Measurements from ENCODE around the gene ACAP2.
A peak's percentile ranks its signal among the peaks of the same experiment; 100 is the strongest.

Gene ACAP2

DNA sequence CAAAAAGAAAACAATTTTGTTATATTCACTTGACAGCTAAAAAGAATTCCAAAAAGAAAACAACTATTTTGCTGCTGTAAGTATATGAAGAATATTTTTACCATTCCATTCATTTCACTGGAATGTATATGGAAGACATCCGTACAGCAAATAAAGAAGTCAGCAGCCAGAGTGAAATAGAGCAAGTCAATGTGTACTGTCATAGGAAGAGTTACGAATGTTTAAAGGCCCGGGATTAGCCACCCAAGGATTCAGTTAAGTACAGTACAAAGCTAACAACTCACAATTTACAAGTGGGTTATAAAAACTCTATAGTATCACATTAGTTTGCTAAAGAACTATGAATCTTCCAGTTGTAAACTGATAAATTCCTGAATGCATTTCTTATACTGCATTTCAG, 157.4 kb downstream of the ACAP2 start:
- DNase-seq (ENCODE audit: low read depth) = no peak

DNA sequence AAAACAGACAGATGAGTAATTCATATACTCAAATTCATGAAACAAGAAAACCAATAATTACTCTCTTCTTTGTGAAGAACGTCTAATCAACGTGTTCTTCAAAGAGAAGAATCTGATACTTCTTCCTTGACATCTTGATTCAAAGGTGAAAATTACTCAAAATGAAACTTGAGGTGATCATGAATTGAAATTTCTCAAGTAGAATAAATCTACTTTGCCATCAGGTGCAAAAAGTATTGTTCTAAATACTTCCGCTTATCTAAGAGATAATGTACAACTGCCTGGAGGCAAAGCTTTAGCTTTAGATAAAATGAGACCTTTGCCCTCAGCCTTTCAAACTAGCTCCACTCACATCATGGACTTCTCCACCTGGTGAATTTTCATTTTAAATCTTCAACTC, 158.0 kb downstream of the ACAP2 start:
- no peak for DNase-seq (ENCODE audit: low read depth)

DNA sequence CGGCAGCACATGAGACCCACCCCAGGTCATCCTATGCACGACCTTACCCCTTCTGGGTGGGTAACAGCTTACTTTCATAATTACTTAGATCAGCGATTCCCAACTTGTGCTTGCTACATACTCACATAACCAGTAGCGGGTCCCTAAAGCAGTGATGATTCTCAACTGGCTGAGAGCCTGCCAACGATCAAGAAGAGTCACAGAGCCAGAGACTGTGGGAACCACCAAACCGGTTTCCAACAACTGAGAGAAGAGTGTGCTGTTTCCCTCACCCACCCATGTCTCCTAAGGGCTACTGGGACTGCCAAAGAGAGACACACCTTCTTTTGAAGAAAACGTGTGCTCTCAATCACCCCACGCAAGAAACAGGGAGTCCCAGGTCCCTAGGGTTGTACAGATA, 159.9 kb downstream of the ACAP2 start:
- no peak for DNase-seq (ENCODE audit: low read depth)

DNA sequence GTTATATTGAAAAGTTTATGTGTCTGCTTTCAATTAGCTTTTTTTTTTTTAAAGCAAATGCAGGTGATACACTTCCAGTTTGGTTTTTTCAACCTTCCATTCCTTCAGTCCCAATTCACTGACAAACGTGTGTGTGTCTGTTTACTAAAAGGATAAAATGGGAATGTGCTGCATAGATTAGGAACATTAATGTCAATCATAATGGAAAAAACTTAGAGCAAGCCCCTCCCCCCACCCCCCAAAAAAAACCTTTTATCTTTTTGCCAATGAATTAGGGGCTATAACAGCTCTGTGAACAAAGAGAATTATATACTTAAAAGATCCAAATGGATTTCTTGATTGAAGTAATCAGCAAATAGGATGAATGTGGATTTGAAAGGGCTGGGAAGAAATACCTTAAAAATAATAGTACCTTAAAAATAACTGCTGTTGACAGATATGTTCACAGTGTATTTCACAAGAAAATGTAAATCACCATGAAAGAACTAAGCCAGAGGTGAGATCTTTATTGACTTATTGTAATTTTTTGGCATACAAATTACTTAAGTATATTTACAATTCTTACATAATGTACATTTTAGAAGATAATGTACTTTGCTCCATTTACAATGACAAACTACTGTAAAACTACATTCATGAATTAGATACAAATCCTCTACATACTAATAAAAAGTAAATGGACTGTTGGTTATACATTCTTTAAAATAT, 168.4 kb downstream of the ACAP2 start:
- no peak for DNase-seq (ENCODE audit: low read depth)

DNA sequence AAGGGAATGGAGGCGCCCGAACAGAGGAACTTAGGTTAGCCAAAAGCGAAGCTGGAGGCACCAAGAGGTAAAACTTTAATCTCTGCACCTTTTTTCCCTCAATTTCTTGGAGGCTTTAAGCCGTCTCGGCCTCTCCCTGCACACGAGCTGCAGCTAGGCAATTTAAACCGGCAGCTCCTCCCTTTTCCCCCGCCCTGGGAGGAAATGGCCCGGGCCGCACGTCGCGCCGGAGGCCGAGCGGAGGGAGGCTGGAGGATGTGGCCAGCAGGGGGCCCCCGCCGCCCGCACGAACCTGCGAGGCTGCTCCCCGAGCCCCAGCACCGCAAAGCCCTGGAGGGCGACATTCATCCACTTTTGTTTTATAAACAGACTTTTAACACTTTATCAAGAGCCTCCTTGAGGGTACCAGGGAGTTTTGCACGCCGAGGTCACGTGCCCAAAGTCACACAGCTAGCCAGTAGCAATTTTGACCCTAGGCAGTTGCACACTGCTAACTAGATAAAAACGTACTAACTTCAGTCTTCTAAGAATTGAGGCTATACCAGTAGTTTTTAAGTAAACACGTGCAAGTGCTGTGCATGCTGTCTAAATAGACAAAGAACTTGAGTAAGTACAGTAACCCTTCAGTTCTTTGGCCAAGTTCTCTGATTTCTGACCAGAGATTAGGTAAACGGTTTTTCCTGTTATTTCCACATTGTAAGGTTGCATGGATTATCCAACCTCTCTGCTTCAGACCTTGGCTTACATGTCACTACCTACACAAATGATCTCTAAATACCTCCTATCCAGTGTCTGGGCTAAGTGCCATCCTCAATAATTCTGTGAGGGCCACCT, 171.2 kb downstream of the ACAP2 start:
- DNase-seq (ENCODE audit: low read depth) = peak; percentile 60

DNA sequence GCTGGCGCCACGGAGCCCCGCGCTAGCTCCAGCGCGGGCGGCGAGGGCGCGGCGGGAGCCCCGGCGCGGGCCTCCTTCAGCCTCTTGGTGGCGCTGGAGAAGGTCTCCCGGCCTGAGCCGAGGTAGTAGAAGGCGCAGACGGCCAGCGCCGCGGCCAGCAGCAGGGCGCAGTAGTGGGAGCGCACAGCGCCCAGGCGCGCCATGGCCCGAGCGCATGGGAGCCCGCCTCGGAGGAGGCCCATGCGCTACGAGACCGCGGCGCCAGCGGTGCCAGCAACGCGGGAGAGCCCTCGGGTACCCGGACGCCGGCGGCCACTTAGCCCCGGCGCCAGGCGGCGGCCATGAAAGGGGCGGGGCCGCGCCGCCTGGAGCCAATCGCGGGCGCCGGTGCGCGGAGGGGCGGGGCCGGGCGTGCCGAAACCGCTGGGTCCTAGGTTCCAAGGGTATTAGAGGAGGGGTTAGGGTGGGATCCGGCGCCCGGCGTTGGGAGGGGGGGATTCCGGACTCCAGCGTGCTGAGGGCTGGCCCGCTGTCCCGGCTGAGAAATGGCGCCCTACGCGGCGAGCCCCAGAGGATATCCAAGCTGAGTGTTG, 171.9 kb downstream of the ACAP2 start, which contains the start of gene XXYLT1:
Gene XXYLT1, minus strand, starts transcription at position 343 of the 593 bp plus-strand sequence. Its CDS starts 101 bp downstream, at position 242.
- peak; percentile 53 for DNase-seq (ENCODE audit: low read depth)

DNA sequence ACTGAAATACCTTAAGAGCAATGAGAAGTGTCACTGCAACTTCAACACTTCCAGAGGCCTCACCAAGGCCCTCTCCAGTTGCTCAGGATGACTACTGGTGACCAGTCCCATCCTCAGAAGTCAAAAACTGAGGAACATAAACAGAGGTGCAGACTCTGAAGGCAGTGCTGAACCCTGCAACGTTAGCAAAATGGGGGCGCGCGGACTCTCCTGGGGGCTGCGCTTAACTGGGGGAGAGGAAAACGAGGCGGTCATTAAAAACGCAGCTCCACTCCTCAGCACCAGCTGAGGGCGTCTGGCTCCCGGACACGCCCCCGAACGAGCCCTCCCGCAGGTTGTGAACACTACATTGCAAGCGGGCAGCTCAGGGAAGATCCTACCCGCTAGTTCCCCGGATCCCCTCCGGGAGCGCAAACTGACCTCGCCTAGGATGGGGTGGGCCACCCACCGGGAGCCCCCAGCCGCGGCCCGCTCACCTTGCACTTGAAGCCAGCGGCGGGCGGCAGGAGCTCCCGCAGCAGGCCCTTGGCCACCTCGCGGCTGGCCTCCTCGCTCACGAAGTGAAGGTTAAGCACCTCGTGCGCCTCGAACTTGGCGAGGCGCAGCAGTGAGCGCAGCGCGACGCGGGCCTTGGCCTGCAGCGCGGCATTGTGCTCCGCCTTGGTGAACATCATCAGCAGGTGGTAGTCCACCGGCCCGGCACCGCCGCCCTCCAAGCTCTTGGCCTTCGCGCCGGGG, 172.6 kb downstream of the ACAP2 start:
- no peak for DNase-seq (ENCODE audit: low read depth)

DNA sequence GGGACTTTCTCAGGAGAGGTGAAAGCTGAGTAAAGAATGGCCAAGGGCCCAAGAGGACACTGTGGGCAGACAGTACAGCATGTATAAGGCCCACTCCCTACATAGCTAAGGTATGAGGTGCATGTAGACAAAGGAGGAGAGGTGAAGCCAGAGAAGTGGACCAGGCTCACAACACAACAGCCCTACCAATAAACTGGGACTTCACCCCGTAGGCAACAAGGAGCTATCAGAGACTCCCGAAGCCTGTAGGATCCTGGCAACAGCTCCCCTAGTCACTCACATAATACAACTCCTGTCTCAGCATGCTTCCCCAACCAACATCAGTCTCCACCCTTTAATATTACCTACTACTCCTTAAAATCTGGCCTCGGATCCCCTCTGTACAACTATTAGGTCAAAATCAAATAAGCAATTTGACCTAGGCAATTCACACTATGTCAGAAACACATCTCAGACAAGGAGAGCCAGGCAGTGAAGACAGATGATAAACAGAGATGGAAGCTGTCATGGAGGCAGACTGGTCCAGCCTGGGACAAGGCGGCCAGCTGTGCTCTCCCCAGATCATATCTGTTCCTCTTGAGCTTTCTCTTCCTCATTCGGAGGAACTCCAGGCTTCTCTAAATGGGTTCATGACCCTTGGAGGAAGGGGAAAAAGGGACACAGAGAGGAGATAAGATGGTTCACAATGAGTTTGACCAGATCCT, 173.3 kb downstream of the ACAP2 start:
- DNase-seq (ENCODE audit: low read depth) = no peak

DNA sequence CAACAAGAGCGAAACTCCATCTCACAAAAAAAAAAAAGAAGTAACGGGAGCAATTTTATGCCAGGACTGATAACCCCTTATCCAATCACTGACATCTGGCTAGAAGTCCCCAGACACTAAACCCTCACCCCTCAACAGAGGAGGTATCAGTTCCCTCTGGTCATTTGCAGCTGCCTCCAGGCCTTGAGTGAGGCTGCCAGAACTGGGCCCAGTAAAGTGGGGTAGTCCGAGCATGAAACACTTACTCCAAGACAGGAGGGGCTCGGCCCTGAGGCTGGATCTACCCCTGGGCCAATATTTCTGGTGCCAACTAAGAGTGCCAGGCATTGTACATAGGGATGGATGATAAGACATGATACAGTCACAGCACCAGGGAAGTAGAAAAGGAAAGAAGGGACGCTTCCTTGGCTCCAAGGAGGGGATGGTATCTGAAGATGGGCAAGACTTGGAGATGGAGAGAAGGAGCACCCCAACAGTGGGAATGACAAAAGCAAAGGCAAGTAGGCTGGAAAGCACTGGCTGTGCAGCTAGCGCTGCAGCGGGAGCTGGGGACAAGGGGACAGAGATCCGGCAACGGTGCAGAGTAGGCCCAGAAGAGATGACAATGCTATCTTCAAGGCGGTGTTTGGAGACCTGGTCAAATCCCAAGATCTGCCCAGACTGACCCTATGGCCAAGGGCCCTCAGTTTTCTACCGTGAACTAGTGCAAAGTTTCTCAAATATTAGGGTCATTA, 174.1 kb downstream of the ACAP2 start:
- DNase-seq (ENCODE audit: low read depth) = no peak

DNA sequence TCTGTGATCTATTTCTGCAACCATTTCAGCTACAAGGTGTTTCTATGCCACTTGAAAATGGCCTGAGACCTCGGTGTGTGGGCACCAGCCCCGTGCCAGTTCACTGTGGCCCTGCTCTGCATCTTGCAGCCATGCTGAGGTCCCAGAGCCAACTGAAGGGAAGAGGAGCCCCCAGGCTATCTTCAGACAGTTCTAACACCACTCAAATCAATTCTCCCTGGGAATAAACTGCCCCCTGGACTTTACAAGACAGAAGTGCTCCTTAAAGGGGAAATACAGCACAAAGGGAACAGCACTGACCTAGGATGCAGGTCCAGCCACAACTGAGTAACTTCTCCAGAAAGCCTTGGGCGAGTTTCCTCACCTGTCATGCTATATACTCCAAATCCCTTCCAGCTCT, 175.7 kb downstream of the ACAP2 start:
- DNase-seq (ENCODE audit: low read depth) = no peak

DNA sequence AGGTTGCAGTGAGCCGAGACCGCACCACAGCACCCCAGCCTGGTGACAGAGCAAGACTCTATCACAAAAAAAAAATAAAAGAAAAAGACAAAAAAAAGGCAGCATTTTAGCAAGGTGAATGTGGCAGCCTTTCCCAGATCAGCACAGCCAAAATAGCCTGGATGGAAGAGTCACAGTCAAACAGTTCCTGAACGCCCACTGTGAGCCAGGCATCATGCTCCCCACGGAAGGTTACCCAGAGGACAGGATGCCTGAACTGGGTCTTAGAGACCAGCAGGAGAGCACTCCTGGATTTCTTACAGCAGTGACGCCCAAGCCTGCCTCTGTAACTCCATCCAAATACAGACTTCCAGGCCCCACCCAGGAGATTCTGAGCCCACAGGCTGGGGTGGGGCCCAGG, 176.4 kb downstream of the ACAP2 start:
- DNase-seq (ENCODE audit: low read depth) = no peak

DNA sequence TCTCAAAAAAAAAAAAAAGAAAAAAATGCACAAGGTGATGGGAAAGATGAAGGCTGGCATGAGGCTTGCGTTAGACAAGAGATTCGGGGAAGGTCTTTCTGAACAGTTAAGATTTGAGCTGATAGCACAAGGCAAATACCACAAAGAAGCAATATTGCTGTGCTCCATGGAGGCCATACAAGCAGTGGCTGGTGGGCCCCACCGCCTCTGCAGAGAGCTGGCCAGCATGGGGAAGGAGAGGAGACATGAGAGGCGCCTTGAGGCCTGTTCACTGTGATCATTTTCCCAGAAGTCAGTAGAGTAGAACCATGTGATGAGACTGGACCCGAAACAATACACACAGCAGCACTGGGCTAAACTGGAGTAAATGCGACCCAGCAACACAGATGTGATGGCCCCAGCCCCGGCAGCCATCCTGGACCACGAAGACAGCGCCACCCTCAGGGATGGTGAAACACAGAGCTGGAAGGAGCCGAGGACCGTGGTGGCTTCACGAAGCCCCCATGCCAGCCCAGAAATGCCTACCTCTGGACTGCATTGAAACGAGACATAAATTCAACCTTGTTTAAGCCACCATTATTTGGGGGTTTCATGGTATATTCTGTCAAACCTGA, 177.3 kb downstream of the ACAP2 start:
- DNase-seq (ENCODE audit: low read depth) = no peak

DNA sequence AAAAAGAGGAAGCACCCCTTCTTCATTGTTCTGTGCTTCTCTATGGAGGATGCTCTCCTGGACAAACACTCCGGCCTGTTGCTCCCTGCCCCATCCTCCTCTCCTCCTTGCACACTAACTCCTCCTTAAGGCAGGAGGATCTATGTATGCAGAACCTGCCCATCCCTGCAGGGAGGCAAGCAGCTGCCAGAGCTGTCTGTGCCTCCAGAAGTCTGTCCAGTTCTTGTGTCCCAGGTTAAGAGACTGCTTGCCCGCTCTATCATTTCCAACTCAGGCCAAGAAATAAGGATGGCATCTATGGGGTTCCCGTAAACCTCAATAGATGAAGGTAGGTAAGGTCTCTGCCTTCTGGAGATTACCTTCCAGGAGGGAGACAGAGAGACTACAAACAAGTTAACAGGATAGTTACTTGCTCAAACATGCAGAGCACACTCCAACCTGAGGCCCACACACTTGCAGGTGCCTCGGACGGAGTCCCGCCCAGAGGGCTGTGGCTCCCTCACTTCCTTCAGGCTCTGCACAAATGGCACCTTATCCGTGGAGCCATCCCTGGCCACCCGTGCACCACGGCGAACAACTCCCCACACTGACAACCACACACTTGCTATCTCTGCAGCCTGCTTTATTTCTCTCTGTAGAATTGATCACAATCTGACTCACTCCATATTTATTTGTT, 178.8 kb downstream of the ACAP2 start:
- DNase-seq (ENCODE audit: low read depth) = no peak

DNA sequence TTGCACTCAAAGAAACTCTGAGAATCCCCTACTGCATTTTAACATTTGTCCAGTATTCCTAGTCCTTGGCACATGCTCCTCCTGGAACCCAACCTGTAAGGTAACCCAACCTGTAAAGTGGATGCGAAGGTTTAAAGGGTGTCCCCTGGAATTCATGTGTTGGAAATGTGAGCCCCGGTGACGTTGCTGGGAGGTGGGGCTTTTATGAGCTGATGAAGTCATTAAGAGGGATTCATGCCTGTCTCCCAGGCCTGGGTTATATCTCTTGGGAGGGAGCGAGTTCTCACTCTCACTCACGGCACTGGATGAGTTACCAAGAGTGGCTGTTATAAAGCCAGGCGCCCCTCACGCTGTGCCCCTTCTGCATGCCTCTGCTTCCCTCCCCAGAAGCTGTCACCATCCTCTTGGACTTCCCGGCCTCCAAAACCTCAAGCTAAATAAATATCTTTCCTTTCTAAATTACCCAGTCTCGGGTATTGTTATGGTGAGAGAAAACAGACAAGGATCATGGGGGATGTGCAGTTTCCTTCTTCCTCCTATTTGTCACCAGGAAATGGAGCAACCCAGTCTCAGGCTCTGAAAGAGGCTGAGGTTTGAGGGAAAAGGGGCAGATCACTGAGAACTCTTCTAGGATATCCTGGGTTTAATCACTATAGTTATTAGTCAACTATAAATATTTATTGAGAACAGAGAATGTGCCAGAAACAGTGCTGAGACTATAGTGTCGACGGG, 179.5 kb downstream of the ACAP2 start:
- DNase-seq (ENCODE audit: low read depth) = no peak

DNA sequence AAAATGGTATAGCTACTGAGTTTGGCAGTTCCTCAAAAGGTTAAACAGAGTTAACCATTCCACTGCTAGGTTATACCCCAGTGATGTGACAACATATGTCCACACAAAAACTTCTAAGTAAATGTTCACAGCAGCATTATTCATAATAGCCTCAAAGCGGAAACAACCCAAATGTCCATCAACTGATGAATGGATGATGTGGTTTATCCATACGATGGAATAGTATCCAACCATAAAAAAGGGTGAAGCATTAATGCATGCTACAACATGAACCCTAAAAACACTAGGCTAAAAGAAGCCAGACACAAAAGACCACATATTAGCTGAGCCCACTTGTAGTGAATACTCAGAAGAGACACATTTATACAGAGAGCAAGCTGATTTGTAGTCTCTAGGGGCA, 180.9 kb downstream of the ACAP2 start:
- DNase-seq (ENCODE audit: low read depth) = no peak

DNA sequence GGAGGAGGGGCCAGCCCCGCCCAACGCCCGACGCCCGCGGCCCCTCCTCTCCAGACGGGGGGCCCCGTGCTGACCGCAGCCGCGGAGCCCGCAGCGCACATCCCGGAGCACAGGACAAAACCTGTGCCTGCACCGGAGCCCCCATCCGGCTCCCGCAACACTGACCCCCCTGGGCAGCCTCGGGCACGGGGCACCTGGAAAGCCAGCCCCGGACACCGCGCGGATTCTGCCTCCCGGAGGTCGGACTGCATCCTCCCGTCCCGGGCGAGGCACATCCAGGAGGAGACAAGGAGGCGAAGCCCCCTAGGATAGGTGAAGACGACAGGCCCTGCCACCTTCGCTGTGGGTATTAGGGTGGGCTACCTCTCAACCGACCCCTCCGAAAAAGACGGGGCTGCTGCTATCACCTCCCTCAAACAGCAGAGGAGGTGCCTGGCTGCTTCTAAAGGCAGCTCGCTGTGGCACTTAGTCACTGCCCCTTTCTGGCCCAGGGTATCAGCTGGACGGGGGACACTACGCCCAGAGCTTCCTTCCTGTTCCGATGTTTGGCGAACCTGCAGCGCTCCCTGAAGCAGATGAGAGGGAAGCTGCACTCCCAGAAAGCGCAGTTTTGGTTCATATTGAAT, 182.4 kb downstream of the ACAP2 start:
- no peak for DNase-seq (ENCODE audit: low read depth)

DNA sequence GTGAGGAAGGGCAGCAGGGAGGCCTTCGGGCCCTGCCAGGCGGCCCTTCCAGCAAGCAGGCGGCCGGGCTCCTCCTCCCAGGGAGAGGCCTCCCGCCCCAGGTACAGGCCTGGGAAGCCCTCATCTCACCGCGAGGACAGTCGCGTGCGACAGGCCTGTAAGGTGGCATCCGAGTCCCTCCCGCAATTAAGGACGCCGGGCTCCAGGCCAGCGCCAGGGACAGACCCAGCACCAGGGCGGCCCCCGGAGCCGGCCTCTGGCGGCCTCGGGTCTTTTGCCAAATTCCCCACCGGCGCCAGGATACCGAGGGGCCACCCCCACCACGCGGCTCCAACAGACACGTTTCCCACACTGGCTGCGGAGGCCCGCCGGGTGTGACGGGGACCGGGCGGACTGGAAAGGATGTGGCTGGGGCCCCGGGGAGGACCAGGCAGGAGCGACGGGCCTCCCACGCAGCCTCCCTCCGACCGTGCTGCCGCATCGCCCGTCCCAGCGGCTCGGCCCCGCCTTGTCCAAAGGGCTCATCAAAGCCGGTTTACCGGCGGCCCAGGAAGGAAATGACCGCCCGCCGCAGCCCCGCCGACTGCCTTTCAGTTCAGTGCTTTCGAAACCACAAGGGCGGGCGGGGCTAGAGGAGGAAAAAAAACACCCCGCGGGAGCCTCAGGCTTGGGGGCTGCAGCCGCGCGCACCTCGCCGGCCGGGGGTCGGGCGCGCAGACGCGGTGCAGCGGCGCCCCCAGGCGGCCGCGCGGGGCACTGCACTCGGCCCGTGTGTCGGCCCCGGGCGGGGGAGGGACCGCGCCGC, 183.1 kb downstream of the ACAP2 start:
- DNase-seq (ENCODE audit: low read depth) = no peak

DNA sequence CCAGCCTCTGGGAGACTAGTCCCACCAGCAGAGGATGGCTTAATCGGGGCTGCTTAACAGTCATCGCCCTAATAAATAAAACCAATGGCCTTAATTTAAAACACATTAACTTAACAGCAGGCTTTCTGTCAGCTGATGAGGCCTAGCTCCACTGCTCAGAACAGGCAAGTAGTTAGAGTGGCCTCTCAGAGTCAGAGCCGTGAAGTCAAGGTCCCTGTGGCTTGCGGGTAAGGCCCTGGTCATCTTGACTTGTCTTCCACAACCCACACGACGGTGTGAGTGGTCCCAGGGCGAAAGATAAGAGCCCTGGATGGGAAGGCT, 183.7 kb downstream of the ACAP2 start:
- no peak for DNase-seq (ENCODE audit: low read depth)

All from HS-5 (cell line).